AG08396 (cell line): ENCODE measurements around the gene GMPR2.
A peak's percentile ranks its signal among the peaks of the same experiment; 100 is the strongest.

Experiments used
- DNase-seq: peaks from one replicate; pipeline ENCODE4 v3.0.0; 2012; ENCODE audit warnings: low spot score, mixed read lengths

The GMPR2 gene

GRCh38 chr14:24232645-24233537 lies at the start of gene GMPR2:
TSS of gene GMPR2 (plus strand) at chr14:24232929. CDS start at chr14:24233254, 325 bp downstream.
- peak; percentile 51 for DNase-seq

DNA sequence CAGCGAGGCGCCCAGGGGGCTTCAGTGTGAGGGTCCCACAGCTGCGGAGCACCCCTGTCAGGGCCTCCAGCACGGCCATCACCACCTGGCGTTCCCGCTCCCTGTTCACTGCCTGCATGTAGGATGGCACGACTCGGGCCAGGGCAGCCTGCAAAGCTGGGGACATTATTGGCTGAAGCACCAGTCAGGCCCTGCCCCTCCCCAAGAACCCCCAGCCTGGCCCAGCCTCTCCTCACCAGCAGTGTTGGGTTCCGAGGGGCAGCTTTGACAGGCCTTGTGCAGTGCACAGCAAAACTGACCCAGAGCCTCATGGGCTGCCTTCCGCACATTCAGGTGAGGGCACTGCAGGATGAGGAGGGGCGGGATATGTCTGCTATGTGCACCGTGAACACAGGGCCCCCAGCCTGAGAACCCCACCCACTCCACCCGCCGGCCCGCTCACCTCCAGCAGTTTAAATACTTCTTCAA lies 49.7 kb upstream of the GMPR2 start:
- DNase-seq, result no peak

DNA sequence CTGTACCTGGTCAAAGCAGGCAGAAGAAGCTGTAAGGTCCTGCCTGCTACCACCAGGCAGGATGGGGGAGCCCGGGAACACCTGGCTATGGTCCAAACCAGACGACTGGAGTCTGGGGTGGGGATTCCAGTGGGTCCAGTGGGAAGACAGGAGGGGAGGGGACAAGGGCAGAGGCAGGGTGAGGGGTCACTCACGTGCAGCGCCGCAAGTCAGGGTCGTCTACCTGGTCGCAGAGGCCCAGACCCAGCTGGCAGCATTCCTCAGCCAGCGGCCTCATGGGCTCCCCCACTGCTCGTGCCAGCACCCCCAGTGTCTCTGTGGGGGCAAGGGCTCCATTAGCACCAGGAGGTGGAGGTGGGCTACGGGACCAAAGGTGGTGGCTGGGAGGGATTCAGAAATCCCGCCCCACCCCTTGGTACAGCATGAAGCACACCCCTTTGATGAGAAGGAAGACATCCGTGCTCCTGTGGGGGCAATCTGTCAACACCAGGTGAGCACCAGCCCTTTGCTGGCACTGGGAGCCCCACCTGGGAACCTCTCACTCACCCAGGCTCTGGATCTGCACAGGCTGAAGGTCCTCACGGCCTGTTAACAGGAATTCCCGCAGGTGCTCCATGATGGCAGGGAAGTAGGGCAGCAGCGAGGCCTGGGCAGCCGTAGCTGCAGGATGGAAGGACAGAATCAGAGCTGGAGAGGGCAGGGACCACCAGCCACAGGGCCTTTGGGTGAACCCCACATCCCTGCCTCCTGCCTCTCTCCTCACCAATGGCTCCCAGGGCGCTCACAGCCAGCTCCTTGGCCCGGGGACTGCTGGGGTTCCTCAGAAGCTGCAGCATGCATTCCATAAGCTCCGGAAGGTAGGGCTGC lies 48.4 kb upstream of the GMPR2 start:
- no peak for DNase-seq

- DNase-seq, result no peak
Observed at GRCh38 chr14:24185026-24185425, 47.7 kb upstream of the GMPR2 start.

DNA sequence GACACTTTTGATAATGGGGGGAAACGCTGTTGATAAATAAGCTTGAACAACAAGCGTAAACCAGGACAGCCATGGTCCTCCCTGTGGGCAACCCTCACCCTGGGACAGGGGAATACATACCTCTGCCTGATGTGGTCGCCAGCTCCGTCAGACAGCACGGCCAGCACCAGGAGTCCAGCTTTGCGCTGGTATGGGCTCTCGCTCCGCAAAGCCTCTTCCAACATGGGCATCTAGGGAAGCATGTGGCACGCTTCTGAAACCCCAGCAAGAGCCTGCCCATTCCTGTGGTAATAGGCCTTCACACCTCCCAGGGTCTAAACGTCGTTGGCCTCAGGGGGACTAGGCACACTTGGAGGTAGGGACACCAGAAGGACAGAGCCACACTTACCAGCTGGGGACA lies 47.0 kb upstream of the GMPR2 start:
- DNase-seq, result no peak

DNA sequence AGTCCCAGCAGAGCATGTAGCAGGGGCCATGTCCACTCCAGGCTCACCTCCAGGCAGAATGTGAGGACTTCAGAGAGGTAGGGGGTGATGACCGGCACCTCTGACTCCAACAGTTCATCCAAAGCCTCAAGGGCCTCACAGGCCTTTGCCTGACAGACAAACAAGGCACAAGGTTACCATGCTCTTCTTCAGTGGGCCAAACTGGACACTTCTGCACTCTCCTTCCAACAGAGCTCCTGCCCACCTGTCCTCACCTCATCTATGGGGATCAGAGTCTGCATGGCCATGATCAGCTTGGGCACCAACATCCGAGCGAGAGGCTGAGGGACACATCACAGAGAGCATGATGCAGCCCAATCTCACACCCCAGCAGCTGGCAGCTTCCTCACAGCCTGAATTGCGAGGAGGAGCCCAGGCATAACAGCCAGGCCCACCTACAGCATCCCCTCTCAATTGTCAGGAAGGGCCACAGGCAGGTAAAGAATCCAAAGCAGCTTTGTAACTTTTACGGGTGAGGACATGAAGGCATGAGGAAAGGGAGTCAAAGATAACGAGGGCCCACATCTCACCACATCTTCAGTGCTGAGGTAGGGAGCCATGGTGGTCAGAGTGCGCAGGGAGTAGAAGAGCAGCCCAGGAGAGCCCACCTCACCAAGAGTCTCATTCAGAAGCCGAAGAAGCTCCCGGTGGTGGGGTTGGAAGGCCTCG lies 45.7 kb upstream of the GMPR2 start:
- DNase-seq, result no peak

- DNase-seq, result no peak
Observed at GRCh38 chr14:24187539-24187915, 45.2 kb upstream of the GMPR2 start.

DNA sequence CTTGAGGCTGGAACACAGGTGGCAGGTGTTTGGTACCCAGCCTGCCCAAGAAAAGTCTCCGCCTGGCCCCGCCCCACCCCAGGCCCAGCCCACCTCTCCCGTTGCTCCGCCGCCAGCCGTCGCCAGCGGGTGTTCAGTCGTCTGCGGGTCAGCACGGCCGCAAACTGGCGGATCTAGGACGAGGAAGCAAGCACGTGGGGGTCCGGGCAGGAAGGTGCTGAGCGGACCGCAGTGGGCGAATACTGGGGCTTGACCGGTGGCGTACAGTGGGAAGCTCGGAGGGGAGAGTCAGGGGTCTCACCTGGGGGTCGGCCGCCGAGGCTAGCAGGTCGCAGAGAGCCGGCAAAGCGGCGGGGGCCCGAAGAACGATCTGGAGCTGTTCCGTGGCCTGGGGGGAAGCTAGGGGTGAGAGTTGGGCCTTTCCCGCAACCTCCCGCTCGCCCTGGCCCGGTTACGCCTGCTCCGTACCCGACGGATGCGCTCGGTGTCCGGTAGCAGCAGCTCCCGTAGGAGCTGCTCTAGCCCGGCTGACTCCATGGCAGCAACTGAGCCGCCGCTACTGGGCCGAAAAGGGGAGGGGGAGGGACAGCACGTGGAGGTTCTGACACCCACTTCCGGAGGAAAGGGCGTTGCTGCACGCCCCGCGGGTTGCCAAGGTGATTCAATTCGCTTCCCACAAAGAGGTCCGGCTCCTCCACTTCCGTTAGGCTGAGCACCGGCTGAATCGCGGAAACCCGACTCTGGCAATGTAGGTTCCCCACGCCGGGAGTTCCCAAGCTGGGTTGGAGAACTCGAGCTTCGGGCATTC lies 44.3 kb upstream of the GMPR2 start, which contains the start of gene IPO4:
Gene IPO4 (minus strand): TSS at position 566 of the 808 bp plus-strand sequence. CDS start 29 bp downstream, at position 537.
- DNase-seq, result peak; percentile 98

DNA sequence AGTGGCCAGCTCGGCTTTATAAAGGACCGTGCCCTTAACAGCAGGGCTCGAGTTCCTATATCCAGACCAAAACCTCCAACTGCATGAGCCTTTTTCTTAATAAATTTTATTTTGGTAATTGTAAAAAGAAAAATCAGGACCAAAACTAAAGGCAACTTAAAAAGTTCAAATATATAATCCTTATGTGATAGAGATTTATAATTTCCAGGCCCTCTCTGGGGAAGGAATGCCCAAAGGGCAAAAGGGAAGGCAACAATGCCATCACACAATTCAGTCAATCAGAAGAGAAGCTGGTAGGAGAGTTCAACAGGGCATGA lies 43.7 kb upstream of the GMPR2 start:
- no peak for DNase-seq

GRCh38 chr14:24189460-24189859 lies 43.3 kb upstream of the GMPR2 start:
- DNase-seq, result no peak

DNA sequence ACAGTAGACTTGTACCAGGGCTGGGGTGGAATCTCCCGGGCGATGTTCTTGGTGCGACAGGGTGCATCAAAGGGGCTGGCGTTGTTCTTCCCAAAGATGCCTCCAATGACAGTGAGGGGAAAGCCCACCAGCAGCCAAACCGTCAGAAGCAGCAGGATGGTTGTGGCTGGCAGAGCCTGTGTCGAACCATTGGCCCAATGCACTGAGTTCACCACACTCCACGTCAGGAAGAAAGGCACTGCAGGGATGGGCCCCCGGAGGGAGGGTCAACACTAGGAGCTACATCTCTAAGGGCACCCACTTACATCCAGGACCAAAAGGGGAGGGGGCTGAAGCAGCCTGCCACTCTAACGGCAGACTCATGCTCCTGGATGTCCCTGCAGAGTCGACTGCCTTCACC lies 42.3 kb upstream of the GMPR2 start:
- DNase-seq, result no peak

DNA sequence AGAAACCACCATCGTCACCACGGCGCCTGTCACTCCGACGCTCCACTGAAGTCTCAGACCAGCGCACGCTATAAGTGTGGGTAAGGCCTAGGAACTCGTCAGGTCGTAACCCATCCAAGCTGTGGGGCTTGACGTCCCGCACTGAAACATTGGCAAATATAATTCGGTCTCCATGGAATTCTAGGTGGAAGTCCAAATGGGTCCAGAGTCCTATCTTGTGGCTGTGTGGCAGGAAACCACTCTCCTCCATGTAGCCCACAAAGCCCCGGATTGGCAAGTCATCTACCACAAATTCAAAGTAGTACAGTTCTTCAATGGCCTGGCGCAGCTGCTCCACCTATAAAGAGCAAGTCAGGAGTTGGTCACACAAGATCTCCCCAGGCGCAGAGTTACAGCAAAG lies 39.8 kb upstream of the GMPR2 start:
- DNase-seq, result no peak

DNA sequence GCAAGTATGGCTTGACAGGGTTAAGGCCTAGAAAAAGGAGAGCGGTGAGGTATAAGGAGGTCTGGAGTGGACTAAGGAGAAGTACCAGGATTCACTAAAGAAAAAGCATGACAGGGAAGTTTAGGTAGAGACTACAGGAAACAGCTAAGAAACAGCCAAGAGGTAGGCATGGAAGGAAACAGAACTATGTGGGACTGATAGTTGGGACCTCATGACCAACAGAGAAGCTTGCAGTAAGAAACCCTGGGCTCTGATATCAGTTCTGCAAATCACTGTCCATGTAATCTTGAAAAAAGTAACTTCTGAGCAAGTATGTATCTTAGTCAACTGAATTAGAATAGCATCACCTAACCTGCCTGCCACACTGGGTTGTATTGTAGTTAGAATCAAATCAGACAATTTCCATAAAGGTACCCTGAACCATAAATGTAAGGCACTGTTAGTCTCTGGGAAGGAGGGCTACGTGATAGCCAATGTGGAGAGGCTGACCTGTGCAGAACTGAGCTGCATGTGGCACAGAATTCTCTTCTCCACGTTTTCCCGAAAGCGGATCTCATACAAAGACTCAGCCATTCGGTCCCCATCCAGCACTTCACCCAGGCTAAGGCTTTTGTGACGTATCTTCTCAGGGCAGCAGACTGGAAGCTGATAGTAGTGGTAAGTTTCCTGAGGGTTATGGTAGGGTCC lies 38.4 kb upstream of the GMPR2 start:
- no peak for DNase-seq

GRCh38 chr14:24194873-24195185 lies 37.9 kb upstream of the GMPR2 start:
- DNase-seq, result no peak

GRCh38 chr14:24195186-24196070 lies 37.3 kb upstream of the GMPR2 start, which contains the start of gene TM9SF1:
TSS of gene TM9SF1 (minus strand) at chr14:24195441. CDS start at chr14:24195019, 422 bp downstream.
- peak; percentile 94 for DNase-seq

DNA sequence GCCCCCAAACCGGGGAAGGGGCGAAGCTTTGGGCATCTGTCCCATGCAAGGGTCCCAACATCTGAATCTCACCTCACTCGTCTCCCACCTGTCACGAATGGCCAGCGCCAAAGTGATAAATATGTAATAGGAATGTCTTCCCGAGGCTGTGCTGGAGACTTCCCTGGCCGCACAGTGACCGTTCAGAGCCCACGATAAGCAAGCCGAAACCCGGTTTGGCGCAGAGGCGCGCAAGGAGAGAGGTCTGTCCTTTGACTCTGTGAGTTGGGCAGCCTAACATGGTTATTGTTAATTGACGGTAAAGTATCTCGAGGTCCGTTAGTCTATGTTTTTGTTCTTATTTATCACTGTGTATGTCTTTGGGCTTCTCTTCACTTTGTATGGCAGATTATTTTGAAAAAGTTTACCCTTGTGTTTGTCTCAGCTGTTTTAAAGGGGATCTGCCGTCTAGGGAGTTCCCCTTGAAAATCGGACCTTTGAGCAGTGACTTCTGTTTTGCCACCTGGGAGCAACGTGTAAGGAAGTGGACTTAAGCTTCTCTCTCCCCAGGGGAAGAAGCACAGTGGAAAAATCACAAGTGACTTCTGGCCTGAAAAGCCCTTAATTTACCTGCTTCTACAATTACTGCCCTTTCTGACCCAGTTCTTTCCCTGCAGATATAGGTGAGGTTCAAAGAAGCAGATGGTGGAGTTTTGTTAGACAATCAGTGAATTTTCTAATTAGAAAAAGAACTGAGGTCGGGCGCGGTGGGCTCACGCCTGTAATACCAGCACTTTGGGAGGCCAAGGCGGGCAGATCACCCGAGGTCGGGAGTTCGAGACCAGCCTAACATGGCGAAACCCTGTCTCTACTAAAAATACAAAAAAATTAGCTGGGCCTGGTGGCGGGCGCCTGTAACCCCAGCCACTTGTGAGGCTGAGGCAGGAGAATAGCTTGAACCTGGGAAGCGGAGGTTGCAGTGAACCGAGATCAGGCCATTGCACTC lies 36.4 kb upstream of the GMPR2 start:
- DNase-seq, result no peak

GRCh38 chr14:24197056-24197450 lies 35.7 kb upstream of the GMPR2 start:
- DNase-seq, result no peak

- DNase-seq, result no peak
Observed at GRCh38 chr14:24198814-24199524, 33.8 kb upstream of the GMPR2 start.
